Memory B cell (primary cell): ENCODE results near the gene MBLAC2.
A peak's percentile ranks its signal among the peaks of the same experiment; 100 is the strongest.

Source experiments
- ATAC-seq: fragments of 150-1000 bp; cut with Tn5 transposase; 2 replicates; pipeline ENCODE4 v1.10.0; 2021; ENCODE audit warnings: low read depth, mild to moderate bottlenecking, moderate library complexity
- DNase-seq, 2 donors: peaks; one replicate each; pipeline ENCODE4 v3.0.0; 2022; ENCODE audit warnings: low spot score in 2 of 2
- H3K27ac Mint-ChIP-seq: one replicate; pipeline ENCODE4 v1.8.0; 2022; ENCODE audit warnings: mild to moderate bottlenecking, moderate library complexity, mixed read lengths
- H3K27me3 Mint-ChIP-seq: one replicate; pipeline ENCODE4 v1.8.0; 2022; ENCODE audit warnings: mixed read lengths
- H3K36me3 Mint-ChIP-seq: one replicate; pipeline ENCODE4 v1.8.0; 2022; ENCODE audit warnings: mild to moderate bottlenecking, mixed read lengths
- H3K4me1 Mint-ChIP-seq: one replicate; pipeline ENCODE4 v1.8.0; 2022; ENCODE audit warnings: mixed read lengths
- H3K4me3 Mint-ChIP-seq: one replicate; pipeline ENCODE4 v1.8.0; 2022; ENCODE audit warnings: mild to moderate bottlenecking, moderate library complexity, mixed read lengths
- H3K9me3 Mint-ChIP-seq: one replicate; pipeline ENCODE4 v1.8.0; 2022; ENCODE audit warnings: mixed read lengths

The MBLAC2 gene

DNA sequence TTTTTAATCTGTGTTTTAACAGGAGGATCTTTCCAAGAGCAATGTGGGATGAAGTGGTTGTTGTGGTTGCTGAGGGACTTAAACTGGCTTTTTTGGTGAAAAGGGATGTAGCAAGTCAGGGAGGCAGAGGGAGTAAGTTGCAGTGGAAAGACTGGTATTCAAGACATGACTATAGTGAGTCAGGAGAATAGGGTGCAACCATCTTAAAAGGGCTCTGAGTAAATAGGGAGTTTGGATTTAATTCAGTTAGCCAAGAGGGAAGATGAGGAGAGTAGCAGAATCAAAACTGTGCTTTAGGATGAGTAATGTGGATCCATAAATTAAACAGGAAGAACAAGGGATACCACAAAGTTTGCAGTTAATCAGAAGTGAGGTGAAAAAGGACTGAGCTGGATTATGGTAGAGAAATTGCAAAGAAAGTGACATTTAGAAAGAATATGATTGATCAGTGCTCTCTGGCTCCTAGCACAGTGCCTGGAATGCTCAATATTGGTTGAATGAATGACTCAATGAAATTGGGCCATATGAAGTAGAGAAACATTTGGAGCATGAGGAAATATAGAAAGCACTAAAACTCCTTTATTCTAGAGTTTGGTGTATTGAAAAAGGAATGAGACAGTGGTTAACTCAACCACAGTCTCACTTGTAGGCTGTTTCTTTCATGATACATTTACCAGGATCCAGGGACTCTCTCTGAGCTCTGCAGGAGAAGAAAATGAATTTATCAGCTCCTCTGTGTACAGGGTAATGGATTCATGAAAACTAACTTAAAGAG is 5.2 kb upstream of the MBLAC2 start:
- H3K36me3 Mint-ChIP-seq, result peaks cover 2% of the 10 kb centered on the region
- no peak overlapping the region for H3K27ac Mint-ChIP-seq
- peaks cover 5% of the 10 kb centered on the region for H3K4me1 Mint-ChIP-seq
- no peak for ATAC-seq
- H3K4me3 Mint-ChIP-seq, result no peak overlapping the region
- no peaks in the 10 kb centered on the region for H3K27me3 Mint-ChIP-seq
- H3K9me3 Mint-ChIP-seq, result no peaks in the 10 kb centered on the region
- no peak for DNase-seq

DNA sequence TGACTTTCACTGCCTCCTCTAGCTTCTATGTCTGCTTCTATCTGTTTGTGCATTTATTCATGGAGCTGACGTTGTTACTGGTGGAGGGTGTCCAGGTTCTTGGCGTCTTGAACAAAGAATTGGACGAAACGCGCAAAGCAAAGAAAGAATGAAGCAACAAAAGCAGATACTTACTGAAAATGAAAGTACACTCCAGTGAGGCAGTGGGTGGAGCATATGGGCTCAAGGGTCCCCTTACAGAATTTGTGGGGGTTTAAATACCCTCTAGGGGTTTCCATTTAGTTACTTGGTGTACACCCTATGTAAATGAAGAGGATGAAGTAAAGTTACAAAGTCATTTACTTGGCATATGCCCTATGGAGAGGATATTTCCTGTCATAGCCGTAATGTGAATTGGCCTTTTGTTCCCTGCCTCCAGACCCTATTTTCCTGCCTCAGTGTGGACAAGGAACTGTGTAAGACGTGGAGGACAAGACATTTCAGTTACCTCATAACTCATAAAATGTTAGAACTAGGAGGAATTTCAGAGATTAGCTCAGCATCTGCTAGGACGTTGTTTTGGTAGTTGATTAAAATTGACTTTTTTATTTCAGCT is 3.1 kb upstream of the MBLAC2 start:
- H3K4me3 Mint-ChIP-seq, result no peak overlapping the region
- no peaks in the 10 kb centered on the region for H3K9me3 Mint-ChIP-seq
- peaks cover 13% of the 10 kb centered on the region for H3K4me1 Mint-ChIP-seq
- no peak for DNase-seq
- no peak overlapping the region for H3K27ac Mint-ChIP-seq
- H3K27me3 Mint-ChIP-seq, result no peaks in the 10 kb centered on the region
- H3K36me3 Mint-ChIP-seq, result no peaks in the 10 kb centered on the region
- ATAC-seq, result no peak

DNA sequence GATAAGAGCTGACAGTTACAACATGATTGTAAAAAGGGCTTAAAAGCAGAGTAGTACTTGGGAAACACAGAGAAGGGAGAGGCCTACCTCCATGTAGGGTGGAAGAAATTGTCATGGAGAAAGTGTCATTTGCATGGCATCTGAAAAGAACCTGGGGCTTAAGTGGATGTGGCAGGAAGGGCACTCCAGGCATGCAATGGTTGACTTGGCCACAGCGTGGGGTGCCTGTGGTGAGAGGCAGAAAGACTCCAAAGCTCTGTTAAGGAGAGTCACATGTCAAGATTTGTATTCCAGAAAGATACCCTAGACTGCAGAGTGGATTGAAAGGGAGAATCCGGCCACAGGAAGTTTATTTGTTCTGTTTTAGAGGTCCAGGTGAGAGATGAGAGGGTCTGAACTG is 2.5 kb upstream of the MBLAC2 start:
- H3K4me3 Mint-ChIP-seq, result no peak overlapping the region
- no peak overlapping the region for H3K27ac Mint-ChIP-seq
- H3K27me3 Mint-ChIP-seq, result no peaks in the 10 kb centered on the region
- DNase-seq (no peak), ATAC-seq (no peak)
- H3K36me3 Mint-ChIP-seq, result no peaks in the 10 kb centered on the region
- H3K9me3 Mint-ChIP-seq, result no peaks in the 10 kb centered on the region
- peaks cover 13% of the 10 kb centered on the region for H3K4me1 Mint-ChIP-seq

DNA sequence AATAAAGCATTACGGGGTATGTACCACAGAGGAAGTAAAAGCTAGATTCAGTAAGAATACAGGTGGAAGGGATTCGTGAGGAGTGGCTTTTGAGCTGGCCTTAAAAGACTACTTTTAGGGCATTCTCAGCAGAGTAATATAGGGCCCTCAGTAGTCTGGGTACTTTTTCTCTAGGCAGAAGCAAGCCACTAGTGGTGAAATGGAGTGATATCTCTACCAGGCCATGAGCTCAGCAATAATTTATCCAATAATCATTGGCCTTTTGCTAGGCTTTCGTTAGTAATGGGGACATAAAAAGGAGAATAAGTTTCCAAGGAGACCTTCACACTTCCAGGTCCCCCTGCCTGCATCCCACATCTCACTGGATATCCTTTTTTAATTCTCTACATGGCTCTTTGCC is 1.8 kb upstream of the MBLAC2 start:
- DNase-seq (no peak), ATAC-seq (no peak)
- Mint-ChIP-seq H3K36me3 (no peaks in the 10 kb centered on the region), H3K27ac (no peak overlapping the region), H3K9me3 (no peaks in the 10 kb centered on the region), H3K4me3 (no peak overlapping the region), H3K27me3 (no peaks in the 10 kb centered on the region), H3K4me1 (peaks cover 13% of the 10 kb centered on the region)

DNA sequence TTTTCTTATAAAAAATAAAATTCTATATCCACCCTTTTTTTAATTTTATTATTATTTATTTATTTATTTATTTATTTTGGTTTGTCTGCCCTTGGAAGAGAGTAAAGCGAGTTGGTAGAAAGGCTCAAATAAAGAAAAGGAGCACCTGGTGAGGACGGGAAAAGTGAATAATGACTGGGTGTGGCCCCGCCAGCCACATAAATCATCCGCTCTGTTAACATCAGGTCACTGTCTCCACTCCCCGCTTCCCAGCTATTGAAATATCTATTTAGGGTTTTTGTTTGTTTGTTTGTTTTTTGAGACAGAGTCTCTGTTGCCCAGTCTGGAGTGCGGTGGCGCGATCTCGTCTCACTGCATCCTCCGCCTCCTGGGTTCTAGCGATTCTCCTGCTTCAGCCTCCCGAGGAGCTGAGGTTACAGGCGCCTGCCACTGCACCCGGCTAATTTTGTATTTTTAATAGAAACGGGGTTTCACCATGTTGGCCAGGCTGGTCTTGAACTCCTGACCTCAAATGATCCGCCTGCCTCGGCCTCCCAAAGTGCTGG is 937 bp upstream of the MBLAC2 start:
- no peak for ATAC-seq
- H3K36me3 Mint-ChIP-seq, result peaks cover 2% of the 10 kb centered on the region
- no peaks in the 10 kb centered on the region for H3K9me3 Mint-ChIP-seq
- H3K27ac Mint-ChIP-seq, result no peak overlapping the region
- DNase-seq, result no peak
- peak overlapping the region; percentile 100 for H3K4me3 Mint-ChIP-seq
- peaks cover 18% of the 10 kb centered on the region for H3K4me1 Mint-ChIP-seq
- H3K27me3 Mint-ChIP-seq, result no peaks in the 10 kb centered on the region

DNA sequence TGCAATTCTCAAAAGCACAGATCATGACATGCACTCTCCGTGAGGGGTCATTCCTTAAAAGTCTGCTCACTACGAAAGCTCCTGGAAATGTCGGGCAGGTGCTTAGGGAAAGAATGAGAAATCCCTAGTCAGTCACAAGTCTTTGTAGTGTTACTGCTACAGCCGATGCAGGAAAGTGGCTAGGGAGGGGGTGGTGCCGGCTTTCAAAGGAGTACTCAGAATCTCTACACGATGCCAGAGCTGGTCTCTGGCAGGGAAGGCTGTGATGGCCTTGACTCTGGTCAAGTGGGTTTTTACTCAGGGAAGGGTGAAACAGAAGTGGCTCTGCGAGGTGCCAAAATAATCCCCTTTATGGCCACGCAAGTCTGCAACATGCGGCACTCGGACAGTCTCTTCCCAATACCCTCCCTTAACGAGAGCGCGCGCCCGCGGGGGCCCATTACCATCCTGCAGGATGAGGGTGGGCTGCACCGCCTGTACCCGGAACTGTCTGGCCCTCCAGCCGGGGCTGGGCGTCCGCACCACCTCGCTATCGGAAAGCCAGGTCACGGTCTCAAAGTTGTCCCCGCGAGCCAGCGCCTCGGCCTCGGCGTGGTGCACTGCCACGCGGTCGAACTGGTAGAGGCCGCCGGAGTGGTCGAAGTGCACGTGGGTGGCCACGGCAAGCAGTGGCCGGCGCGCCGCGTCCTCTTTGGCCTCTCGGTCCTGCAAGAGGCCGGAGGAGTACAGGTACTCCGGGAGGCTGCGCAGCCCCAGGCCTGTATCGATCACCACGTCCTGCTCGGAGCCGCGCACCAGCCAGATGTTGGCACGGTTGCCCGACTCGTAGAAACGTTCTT is 956 bp downstream of the MBLAC2 start:
- no peak for DNase-seq
- Mint-ChIP-seq H3K27ac (peak overlapping the region; percentile 86), H3K4me3 (peak overlapping the region; percentile 100), H3K36me3 (peaks cover 12% of the 10 kb centered on the region), H3K9me3 (peaks cover 4% of the 10 kb centered on the region), H3K27me3 (no peaks in the 10 kb centered on the region), H3K4me1 (peaks cover 19% of the 10 kb centered on the region)
- no peak for ATAC-seq

DNA sequence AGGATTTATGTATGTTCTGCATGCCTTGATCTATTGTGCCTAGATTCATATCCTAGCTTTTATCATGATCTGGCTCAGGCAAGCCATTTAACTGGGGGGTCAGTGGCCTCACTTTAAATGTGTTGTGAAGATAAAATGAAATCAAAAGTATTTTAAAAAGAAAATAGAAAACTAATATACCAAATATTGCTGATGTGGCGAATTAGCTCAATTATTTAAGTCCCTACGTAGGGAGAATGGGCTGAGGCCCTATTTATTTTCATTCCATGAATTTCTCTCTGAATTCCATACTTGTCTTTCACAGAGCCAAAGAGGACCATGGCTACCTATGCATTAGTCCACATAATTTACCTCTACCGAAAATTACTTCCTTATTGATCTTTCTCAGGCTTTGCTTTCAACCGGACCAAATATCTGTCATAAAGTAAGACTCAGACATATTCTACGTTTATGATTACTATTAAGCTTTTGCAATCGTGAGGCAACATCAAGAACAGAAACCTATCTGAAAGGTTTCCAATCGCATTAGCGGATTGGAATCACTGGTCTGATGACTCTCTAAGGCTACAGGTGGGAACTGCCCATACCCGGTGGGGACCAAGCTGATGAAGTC is 1.7 kb downstream of the MBLAC2 start:
- Mint-ChIP-seq H3K4me1 (peaks cover 19% of the 10 kb centered on the region), H3K9me3 (peaks cover 8% of the 10 kb centered on the region), H3K27me3 (no peaks in the 10 kb centered on the region), H3K4me3 (peak overlapping the region; percentile 100), H3K27ac (peak overlapping the region; percentile 86), H3K36me3 (peaks cover 19% of the 10 kb centered on the region)
- DNase-seq (no peak), ATAC-seq (no peak)

DNA sequence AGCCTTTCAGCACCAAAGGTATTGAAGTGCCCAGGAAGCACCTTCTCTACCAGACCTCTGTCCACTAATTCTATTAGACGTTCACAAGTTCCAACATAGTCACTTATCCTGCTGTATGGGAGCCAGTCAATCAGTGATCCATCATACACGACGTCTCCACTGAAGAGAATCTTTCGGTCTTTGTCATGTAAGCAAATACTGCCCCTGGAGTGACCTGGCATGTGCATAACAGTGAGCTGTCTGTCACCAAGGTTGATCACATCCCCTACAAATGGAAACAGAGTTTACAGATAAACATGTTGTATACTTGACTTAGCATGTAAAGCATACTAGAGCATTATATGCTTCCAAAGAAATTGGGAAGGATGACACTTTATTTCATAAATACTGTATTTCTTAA is 13.3 kb downstream of the MBLAC2 start:
- Mint-ChIP-seq H3K36me3 (peaks cover 10% of the 10 kb centered on the region), H3K4me1 (peaks cover 6% of the 10 kb centered on the region), H3K27ac (no peak overlapping the region), H3K4me3 (no peak overlapping the region), H3K27me3 (no peaks in the 10 kb centered on the region), H3K9me3 (no peaks in the 10 kb centered on the region)
- no peak for ATAC-seq
- DNase-seq, result no peak

DNA sequence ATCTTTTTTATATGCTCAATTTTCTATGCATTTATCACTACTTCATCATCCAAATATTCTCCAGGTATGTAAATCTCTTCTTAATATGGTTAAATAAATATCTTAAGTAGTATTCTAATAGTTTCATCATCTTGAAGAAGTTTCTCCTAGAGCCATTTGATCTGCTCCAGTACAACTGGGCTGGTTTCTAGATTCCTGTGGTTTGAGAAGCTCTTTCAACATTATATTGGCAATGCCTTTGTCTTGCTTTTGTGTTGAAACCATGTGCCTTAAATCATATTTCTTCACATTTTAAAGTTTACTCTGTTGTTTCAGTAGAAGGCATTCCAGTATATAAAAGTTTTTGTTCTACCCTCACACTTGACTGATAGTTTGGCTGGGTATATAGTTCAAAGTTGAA is 27.6 kb downstream of the MBLAC2 start:
- ATAC-seq (no peak), DNase-seq (no peak)
- no peaks in the 10 kb centered on the region for H3K4me1 Mint-ChIP-seq
- peaks cover 3% of the 10 kb centered on the region for H3K9me3 Mint-ChIP-seq
- H3K36me3 Mint-ChIP-seq, result no peaks in the 10 kb centered on the region
- H3K4me3 Mint-ChIP-seq, result no peak overlapping the region
- H3K27ac Mint-ChIP-seq, result no peak overlapping the region
- H3K27me3 Mint-ChIP-seq, result no peaks in the 10 kb centered on the region

DNA sequence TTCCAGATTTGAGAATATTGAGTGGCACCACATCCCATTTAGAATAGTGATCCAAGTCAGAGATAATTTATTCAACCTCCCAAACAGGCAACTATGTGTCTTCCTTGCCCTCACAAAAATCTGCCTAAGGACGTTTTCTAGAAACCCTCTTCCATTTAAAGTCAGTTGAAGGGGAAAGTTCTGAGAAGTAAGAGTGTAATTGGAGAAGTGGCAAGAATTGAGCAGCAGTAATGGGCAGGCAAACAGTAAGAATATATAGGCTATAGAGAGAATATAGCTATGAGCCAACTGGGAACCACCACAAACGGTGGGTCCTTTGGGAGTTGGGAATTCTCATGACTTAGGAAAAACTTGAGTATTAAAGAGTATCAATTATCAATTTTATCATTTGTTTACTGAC is 33.9 kb downstream of the MBLAC2 start:
- Mint-ChIP-seq H3K4me3 (peak overlapping the region; percentile 66), H3K9me3 (no peaks in the 10 kb centered on the region), H3K4me1 (peaks cover 2% of the 10 kb centered on the region), H3K27ac (no peak overlapping the region), H3K36me3 (no peaks in the 10 kb centered on the region), H3K27me3 (peaks cover 2% of the 10 kb centered on the region)
- DNase-seq, result no peak
- no peak for ATAC-seq

DNA sequence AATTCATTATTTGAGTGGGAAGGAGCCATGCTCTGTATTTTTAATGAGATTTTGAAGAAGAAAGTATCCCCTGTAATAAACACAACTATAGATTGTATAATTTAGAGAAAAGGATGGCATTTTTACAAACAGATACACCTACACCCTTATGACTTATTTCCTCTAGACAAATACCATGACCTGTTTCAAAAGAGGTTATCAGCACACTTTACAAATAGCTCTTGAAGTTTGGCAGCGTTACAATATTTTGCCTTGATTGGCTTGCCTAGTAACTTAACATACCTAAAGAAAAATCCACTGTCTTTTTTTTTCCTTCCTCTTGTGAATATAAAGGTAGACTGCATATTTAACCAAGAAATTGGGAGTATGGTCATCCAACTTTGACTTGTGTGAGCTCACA is 36.5 kb downstream of the MBLAC2 start:
- H3K27me3 Mint-ChIP-seq, result peaks cover 2% of the 10 kb centered on the region
- H3K9me3 Mint-ChIP-seq, result no peaks in the 10 kb centered on the region
- peaks cover 2% of the 10 kb centered on the region for H3K4me1 Mint-ChIP-seq
- no peak overlapping the region for H3K27ac Mint-ChIP-seq
- no peaks in the 10 kb centered on the region for H3K36me3 Mint-ChIP-seq
- ATAC-seq (no peak), DNase-seq (no peak)
- no peak overlapping the region for H3K4me3 Mint-ChIP-seq

DNA sequence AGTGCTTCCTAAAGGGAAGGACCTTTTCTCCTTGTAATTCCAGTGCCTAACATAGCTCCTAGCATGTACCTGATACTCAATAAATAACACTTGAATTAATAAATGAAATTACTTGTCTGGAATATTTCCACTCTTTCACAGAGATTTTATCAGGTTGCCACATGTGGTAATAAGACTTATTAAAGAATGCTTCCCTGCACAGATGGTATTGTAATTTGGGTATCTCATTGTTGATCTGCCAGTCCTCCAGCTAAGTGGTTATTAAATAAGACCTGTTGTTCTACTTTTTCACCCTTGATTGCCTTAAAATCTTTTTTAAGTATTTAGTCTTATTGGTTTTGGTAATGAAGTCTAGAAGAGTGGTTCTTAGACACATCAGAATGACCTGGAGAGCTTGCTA is 36.9 kb downstream of the MBLAC2 start:
- ATAC-seq (no peak), DNase-seq (no peak)
- H3K27me3 Mint-ChIP-seq, result peaks cover 2% of the 10 kb centered on the region
- H3K4me3 Mint-ChIP-seq, result no peak overlapping the region
- no peak overlapping the region for H3K27ac Mint-ChIP-seq
- peaks cover 2% of the 10 kb centered on the region for H3K4me1 Mint-ChIP-seq
- H3K36me3 Mint-ChIP-seq, result no peaks in the 10 kb centered on the region
- no peaks in the 10 kb centered on the region for H3K9me3 Mint-ChIP-seq

DNA sequence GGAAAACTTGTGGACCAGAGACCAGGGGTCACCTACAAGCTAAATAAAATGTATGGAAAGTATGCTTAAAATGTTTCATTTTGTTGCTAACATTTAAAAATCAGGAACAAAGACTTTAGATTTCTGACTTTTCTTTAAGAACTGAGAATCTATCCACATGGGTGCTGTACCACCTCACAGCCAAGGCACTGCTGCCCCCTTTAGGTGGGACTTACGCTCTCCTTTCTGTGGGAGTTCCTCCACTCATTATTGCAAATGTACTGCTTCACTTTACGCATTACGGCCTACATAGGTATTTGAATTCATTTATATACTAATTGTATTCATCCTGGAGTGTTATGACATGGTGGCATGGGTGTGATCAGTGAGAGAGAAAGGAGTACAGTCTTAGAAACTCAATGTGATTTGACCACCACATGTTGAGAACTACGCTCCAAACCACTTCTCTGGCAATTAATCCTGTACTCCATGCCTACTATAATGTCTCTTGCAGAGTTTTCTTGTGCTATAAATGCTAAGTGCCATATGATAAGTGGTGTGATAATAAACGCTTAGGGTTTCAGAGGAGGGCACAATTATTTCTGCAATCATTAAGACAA is 40.4 kb downstream of the MBLAC2 start:
- peaks cover 4% of the 10 kb centered on the region for H3K27me3 Mint-ChIP-seq
- peak in 1 of 2 donors; percentile 16 for DNase-seq
- H3K4me1 Mint-ChIP-seq, result no peaks in the 10 kb centered on the region
- no peaks in the 10 kb centered on the region for H3K36me3 Mint-ChIP-seq
- no peak overlapping the region for H3K4me3 Mint-ChIP-seq
- no peak overlapping the region for H3K27ac Mint-ChIP-seq
- no peaks in the 10 kb centered on the region for H3K9me3 Mint-ChIP-seq
- peak; percentile 62 for ATAC-seq
